NOMO-1 treated with DMSO at 0.1 percent for 48 hours (cell line): Measurements from ENCODE around the gene PTGER1.
A peak's percentile ranks its signal among the peaks of the same experiment; 100 is the strongest.
"Not testable (repeated sequence)": the region's sequence is repeated elsewhere in the genome, so short reads cannot be mapped to it uniquely, and the experiment has no call there.

ENCODE experiments used
- DNase-seq: peaks from one replicate; lab custom pipeline; 2025; ENCODE audit not compliant: unreplicated experiment; lab: John Stamatoyannopoulos, UW

Gene PTGER1, protein sequence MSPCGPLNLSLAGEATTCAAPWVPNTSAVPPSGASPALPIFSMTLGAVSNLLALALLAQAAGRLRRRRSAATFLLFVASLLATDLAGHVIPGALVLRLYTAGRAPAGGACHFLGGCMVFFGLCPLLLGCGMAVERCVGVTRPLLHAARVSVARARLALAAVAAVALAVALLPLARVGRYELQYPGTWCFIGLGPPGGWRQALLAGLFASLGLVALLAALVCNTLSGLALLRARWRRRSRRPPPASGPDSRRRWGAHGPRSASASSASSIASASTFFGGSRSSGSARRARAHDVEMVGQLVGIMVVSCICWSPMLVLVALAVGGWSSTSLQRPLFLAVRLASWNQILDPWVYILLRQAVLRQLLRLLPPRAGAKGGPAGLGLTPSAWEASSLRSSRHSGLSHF

GRCh38 chr19:14475251-14476073 is at the start of gene PTGER1:
Gene PTGER1, minus strand, starts transcription at chr19:14475354. Its CDS starts 1,034 bp downstream, at chr19:14474320.
- DNase-seq: peak; percentile 23

GRCh38 chr19:14520543-14520942 is 45.4 kb upstream of the PTGER1 start:
- no peak for DNase-seq

DNA sequence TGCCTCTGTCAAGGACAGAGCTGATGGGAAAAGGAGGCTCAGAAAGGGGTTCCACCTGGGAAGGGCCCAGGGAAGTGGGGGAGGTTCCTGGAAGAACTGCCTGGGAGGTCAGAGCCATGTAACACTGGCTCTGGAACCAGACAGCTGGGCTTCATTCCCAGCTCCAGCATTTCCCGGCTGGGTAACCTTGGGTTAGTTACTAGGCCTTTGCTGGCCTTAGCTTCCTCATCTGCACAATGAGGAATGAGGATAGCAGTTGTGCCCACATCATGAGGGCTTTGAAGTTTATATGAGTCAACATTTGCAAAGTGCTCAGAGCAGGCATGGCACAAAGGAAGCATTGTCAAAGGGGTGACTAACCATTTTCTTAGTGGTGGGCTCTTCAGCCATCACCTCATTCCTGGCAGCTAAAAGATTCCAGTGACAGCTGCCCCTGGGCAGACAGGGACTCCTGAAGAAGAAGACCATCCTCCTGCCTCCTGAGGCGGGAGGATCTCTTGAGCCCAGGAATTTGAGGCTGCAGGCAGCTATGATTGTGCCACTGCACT is 44.8 kb upstream of the PTGER1 start:
- no peak for DNase-seq

DNA sequence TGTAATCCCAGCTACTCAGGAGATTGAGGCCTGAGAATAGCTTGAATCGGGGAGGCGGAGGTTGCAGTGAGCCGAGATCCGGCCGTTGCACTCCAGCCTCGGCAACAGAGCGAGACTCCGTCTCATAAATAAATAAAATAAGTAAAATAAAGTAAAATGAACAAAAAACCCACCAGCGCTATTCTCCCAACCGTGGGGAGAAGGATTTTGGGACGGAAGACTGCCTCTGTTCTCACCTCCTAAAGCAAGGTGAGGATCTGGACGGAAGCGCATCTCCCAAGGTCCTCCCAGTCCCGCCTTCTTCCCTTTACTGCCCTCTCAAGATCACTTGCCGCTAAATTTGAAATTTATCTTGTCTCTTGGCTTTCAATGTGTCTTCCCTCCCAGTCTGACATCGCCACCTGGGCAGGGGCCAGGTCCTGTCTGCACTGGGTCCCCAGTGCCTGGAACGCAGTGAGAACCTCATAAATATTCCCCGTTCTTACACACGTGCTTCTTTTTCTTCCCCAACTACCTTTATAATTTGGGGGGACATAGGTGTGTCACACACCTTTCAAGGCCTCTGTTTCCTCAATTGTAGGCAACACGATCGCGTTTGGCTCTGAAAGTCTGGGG is 44.2 kb upstream of the PTGER1 start:
- DNase-seq: no peak

DNA sequence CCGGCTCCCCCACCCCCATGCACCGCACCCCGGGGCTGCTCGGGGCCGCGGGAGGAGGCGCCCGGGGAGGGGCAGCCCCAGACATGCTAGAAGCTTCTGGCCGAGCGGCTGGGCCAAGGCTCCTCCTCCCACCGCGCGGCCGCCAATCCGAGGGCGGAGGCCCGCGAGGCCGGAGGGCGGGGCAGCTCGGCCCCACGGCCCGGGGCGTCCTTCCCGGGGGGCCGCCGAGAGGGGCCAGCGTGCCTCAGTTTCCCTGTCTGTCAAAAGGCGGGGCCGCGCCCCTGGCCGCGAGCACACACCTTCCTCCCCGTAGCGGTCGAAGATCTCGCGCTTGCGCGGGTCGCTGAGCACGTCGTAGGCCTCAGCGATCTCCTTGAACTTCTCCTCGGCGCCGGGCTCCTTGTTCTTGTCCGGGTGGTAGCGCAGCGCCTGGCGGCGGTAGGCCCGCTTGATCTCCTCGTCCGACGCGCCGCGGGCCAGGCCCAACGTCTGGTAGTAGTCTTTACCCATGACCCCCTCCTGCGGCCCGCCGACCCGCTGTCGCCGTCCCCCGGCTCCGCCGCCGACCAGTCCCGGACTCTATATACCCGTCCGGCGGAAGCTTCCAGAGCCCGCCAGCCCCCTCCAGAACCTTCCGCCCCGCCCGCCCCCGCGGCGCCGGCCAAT is 42.8 kb upstream of the PTGER1 start, which contains the start of gene DNAJB1:
DNAJB1 (minus strand) TSS at position 558 of the 666 bp plus-strand sequence; CDS start at position 510, 48 bp downstream.
- peak; percentile 75 for DNase-seq

DNA sequence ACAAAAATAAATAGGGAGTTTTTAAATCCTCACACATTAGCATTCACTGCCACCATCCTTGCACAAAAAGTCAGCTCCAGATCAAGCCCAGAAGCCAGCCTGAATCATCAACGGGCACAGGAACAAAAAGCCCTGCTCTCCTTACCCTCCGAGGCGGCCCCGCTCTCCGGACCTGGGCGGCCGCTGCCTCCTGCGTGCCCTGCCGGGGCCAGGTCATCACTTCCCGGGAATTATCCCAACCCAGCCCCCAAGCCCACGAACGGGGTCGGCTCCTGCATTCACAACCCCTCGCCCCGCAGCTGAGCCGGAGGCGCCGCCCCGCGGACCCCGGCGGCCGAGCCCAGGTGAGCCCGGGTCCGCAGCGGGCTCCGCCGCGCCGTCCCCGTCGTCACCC is 42.3 kb upstream of the PTGER1 start:
- DNase-seq: no peak

DNA sequence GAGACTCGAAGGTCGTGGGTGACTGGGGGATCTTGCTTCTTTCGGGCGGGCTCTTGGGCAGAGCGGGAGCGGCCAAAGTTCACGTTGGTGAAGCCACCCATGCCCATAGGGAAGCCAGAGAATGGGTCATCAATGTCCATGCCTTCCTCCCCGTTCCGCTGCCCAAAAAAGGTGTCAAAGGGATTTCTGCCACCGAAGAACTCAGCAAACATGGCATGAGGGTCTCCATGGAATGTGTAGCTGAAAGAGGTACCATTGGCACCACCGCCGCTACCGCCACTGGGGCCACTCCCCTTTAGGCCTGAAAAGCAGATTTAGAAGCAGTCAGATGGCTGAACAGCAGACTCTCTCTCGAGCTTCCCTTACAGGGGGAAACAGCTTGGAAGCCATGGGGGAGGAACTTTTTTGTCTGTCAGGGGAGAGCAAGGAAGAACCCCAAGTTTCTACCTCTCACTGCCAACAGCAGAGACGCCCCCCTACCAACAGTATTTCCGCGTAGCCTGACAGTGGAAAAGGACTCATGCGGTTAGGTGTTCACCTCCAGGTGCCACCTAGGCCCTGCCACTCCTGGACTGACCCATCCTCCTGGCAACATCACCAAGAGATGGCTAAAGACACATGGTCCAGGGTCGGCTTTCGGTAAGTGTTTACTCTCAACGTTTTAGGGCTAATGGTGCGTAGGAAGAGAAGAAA is 41.7 kb upstream of the PTGER1 start:
- no peak for DNase-seq

GRCh38 chr19:14516048-14516534 is 40.9 kb upstream of the PTGER1 start:
- DNase-seq: no peak

DNA sequence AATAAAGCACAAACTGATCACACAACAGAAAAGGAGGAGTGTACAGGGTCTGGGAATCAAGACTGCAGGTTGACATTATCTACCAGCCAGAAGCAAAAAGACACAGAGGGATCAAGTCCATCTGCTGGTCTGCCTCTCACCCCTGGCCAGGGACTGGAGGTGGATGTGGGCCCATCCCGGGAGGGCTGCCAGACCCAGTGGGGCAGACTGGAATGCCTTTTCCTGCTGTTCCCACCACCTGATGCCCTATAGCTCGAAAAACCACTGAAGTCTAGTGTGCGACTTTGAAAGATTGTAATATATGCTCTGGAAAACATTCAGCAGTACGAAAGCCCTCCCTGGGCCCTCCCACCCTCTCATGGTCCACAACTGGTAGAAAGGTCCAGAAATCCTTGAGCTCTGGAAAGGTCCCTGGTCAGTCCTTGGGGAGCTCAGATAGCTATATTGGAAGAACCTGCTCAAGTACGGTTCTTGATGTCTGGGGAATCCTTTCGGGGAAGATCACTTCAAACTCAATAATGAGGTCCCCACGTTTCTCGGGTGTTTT is 40.4 kb upstream of the PTGER1 start:
- DNase-seq: no peak

- DNase-seq: no peak
Measured at GRCh38 chr19:14514215-14514863, 39.2 kb upstream of the PTGER1 start.

- DNase-seq: no peak
Measured at GRCh38 chr19:14512406-14512961, 37.3 kb upstream of the PTGER1 start.

GRCh38 chr19:14511229-14511593 is 36.1 kb upstream of the PTGER1 start:
- DNase-seq: no peak

- DNase-seq: peak; percentile 68
Measured at GRCh38 chr19:14510311-14511228, 35.4 kb upstream of the PTGER1 start.

DNA sequence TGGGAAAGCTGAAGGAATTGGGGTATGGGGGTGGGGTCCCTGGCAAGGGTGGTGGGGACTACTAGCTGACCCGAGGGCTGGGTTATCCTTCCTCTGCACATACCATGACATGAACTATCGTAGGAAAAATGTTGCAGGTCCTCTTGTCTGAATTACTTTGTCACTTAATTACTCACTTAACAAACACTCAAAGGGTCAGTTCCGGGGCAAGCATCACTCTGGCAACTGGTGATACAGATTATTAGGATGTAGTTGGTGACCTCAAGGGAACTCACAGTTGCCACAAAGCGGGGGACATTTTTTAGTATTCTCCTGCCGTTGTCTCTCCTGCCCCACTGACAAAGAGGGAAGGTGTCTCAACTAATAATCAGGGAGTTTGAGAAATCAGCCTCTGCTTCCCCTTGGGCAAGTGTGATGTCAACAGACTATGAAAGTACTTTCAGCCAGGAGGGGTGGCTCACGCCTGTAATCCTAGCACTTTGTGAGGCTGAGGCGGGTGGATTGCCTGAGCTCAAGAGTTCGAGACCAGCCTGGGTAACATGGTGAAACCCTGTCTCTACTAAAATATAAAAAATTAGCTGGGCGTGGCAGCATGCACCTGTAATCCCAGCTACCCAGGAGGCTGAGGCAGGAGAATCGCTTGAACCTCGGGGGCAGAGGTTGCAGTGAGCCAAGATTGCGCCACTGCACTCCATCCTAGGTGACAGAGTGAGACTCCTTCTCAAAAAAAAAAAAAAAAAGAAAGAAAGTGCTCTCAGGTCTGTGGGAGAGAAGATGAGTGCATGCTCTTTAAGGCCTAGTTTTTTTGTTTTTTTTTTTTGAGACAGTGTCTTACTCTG is 32.8 kb upstream of the PTGER1 start:
- DNase-seq: peak; percentile 79

DNA sequence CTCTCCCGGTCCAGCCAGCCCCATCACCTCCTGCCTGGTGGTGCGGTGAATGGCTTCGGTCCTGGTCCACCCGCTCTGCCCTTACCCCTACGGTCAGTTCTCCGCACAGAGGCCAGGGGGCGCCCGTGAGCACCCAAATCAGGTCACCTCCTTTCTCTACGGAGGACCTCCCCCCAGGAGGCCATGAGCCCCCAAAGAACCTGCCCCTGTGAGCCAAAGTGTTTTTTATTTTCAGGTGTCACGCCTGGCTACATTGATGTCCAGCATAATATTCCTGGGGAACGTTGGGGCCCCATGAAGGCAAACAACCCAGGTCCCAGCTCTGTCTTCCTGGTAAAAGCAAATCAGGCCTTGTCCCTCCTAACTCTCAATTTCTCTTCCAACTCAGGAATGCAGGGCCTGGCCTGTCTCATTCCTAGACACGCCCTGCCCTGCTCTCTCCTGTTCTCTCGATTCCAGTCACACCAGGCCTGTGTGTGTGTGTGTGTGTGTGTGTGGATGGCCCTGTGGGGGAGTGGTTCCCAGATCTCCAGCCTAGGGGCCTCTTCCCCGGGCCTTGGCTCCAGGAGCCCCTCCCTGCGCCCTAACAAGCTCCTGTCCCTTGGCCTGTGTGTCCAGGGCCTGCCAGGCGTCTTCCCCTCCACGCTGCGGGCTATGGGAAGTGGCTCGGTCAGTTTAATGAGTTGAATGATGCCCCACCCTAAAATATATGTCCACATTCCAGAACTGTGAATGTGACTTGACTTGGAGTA is 30.5 kb upstream of the PTGER1 start:
- peak; percentile 25 for DNase-seq

DNA sequence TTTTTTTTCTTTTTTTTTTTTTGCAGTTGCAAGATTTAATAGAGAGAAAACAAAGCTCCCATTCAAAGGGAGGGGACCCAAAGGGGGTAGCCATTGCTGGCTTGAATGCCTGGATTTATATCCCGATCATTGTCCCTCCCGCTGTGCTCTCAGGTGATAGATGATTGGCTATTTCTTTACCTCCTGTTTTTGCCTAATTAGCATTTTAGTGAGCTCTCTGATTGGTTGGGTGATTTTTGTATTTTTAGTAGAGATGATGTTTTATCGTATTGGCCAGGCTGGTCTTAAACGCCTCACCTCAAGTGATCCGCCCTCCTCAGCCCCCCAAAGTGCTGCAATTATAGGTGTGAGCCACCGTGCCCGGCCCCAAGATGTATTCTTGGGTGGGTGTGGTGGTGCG is 29.4 kb upstream of the PTGER1 start:
- not testable (repeated sequence) for DNase-seq
